Fibroblast of the aortic adventitia (primary cell): ENCODE results near the gene RNF145. TPM values are rescaled to one million over a fixed set of nuclear protein-coding genes. Genes with fewer than 3 reads are reported as not detected.

Experiments
- DNase-seq: peaks from one replicate; pipeline ENCODE4 v3.0.0-alpha.2; 2010; ENCODE audit warnings: low read depth
- H3K4me3 ChIP-seq: 2 replicates; pipeline ENCODE4 v1.5.1; 2011; ENCODE audit warnings: low read depth, mild to moderate bottlenecking, control low read depth, low read length, moderate library complexity
- CTCF ChIP-seq: IDR thresholded peaks from 2 replicates; pipeline ENCODE4 v1.5.1; 2011; ENCODE audit warnings: mild to moderate bottlenecking, low read length, control low read depth, inconsistent platforms; ENCODE audit not compliant: insufficient read depth
- total RNA-seq: library from RNA; depleted of rRNA; stranded (reverse); fragments of >200 nt; gene quantifications from 2 replicates; pipeline ENCODE4 v1.2.3, GENCODE V29; 2012; ENCODE audit warnings: low replicate concordance

RNF145 gene
- total RNA-seq, 1 donor, result 35.2 TPM

GRCh38 chr5:159220206-159220605 lies 10.9 kb upstream of the RNF145 start:
- no peak overlapping the region for H3K4me3 ChIP-seq
- TF ChIP-seq CTCF, result no peak
- DNase-seq, result no peak

GRCh38 chr5:159218595-159219023 lies 9.3 kb upstream of the RNF145 start:
- TF ChIP-seq CTCF, result no peak
- peak; percentile 77 for DNase-seq
- no peak overlapping the region for H3K4me3 ChIP-seq

- no peak overlapping the region for H3K4me3 ChIP-seq
- no peak for DNase-seq
- TF ChIP-seq CTCF, result no peak
Measured at GRCh38 chr5:159217236-159217635, 7.9 kb upstream of the RNF145 start.

GRCh38 chr5:159216454-159216853 lies 7.1 kb upstream of the RNF145 start:
- H3K4me3 ChIP-seq, result no peak overlapping the region
- TF ChIP-seq CTCF, result no peak
- DNase-seq, result no peak

- H3K4me3 ChIP-seq, result no peak overlapping the region
- no peak for TF ChIP-seq CTCF
- DNase-seq, result no peak
Measured at GRCh38 chr5:159215886-159216285, 6.5 kb upstream of the RNF145 start.

GRCh38 chr5:159214486-159215271 lies 5.3 kb upstream of the RNF145 start:
- no peak for TF ChIP-seq CTCF
- no peak for DNase-seq
- H3K4me3 ChIP-seq, result no peak overlapping the region
